Keratinocyte (primary cell): ENCODE results near the gene EPAS1. TPM values are rescaled to one million over a fixed set of nuclear protein-coding genes. Genes with fewer than 3 reads are reported as not detected.

Source experiments
- DNase-seq: peaks from one replicate; pipeline ENCODE4 v3.0.0-alpha.2; 2011; ENCODE audit warnings: low read depth, missing footprints, low spot score
- FAIRE-seq: peaks from 2 replicates; lab custom pipeline; 2011; peaks lifted over from hg19 to GRCh38; lab: Jason Lieb, UNC
- H2AFZ ChIP-seq: 2 replicates; pipeline ENCODE4 v1.6.0; 2012; ENCODE audit warnings: low read length, control low read depth, inconsistent platforms; ENCODE audit not compliant: control insufficient read depth
- H3K27ac ChIP-seq: 2 replicates; pipeline ENCODE4 v1.5.1; 2011; ENCODE audit warnings: low read length; ENCODE audit not compliant: control insufficient read depth, insufficient read depth
- H3K27me3 ChIP-seq: 3 replicates; pipeline ENCODE4 v1.6.0; 2011; ENCODE audit warnings: low read length; ENCODE audit not compliant: control insufficient read depth, insufficient read depth; ENCODE audit errors: extremely low read depth
- H3K36me3 ChIP-seq, 2 experiments: 2 replicates in 1 of 2; 3 replicates in 1 of 2; pipeline ENCODE4 v1.5.1; 2011; ENCODE audit warnings: low read length in 2 of 2, mild to moderate bottlenecking in 1 of 2; ENCODE audit not compliant: control insufficient read depth in 2 of 2, insufficient read depth in 2 of 2; ENCODE audit errors: extremely low read depth in 1 of 2
- H3K4me1 ChIP-seq: 3 replicates; pipeline ENCODE4 v1.5.1; 2011; ENCODE audit warnings: low read length; ENCODE audit not compliant: control insufficient read depth, insufficient read depth; ENCODE audit errors: extremely low read depth
- H3K4me2 ChIP-seq: 3 replicates; pipeline ENCODE4 v1.6.0; 2011; ENCODE audit warnings: low read depth, low read length; ENCODE audit not compliant: control insufficient read depth, insufficient read depth; ENCODE audit errors: extremely low read depth
- H3K4me3 ChIP-seq, 3 experiments: fragments of 200-600 bp in 1 of 3; sonication (generic) in 1 of 3; 2 replicates in 2 of 3; 3 replicates in 1 of 3; pipeline ENCODE4 v1.5.1; 2011 to 2016; ENCODE audit warnings: low read length in 3 of 3, mild to moderate bottlenecking in 3 of 3, control low read depth in 2 of 3, inconsistent platforms in 1 of 3, low read depth in 1 of 3, mixed read lengths in 1 of 3, mixed run types in 1 of 3, moderate library complexity in 1 of 3; ENCODE audit not compliant: control insufficient read depth in 2 of 3, insufficient read depth in 2 of 3; ENCODE audit errors: extremely low read depth in 1 of 3
- H3K79me2 ChIP-seq: 2 replicates; pipeline ENCODE4 v1.6.0; 2012; ENCODE audit warnings: low read length; ENCODE audit not compliant: control insufficient read depth, insufficient read depth
- H3K9ac ChIP-seq: 3 replicates; pipeline ENCODE4 v1.6.0; 2011; ENCODE audit warnings: low read length; ENCODE audit not compliant: control insufficient read depth, insufficient read depth; ENCODE audit errors: extremely low read depth
- H3K9me1 ChIP-seq: 3 replicates; pipeline ENCODE4 v1.6.0; 2011; ENCODE audit warnings: low read length; ENCODE audit not compliant: control insufficient read depth, insufficient read depth; ENCODE audit errors: extremely low read depth
- H3K9me3 ChIP-seq: 2 replicates; pipeline ENCODE4 v1.5.1; 2012; ENCODE audit warnings: low read depth, low read length; ENCODE audit not compliant: control insufficient read depth
- H4K20me1 ChIP-seq: 3 replicates; pipeline ENCODE4 v1.6.0; 2011; ENCODE audit warnings: low read length; ENCODE audit not compliant: control insufficient read depth, insufficient read depth; ENCODE audit errors: extremely low read depth
- EZH2 ChIP-seq: IDR thresholded peaks from one replicate; pipeline ENCODE4 v1.6.1; 2012; ENCODE audit warnings: inconsistent platforms, mild to moderate bottlenecking, low read length, moderate library complexity
- dilution Hi-C: fragments of 300-500 bp; cut with MboI; formaldehyde crosslinking; loops from one replicate; pipeline ENCODE4 v1.7.0; 2020; ENCODE audit warnings: low sequenced_read_pairs; ENCODE audit not compliant: extremely low pct_ligation_motif_present
- polyA plus RNA-seq, 5 experiments: library from polyadenylated mRNA; depleted of rRNA in 3 of 5; stranded (reverse) in 3 of 5; stranded (forward) in 1 of 5; unstranded in 1 of 5; fragments of >200 nt; gene quantifications; 1 replicate in 1 of 5; 2 replicates in 3 of 5; 3 replicates in 1 of 5; pipeline versions ENCODE4 v1.2.1 to v1.2.3, GENCODE V29; 2011 to 2012; ENCODE audit warnings: missing spikeins in 2 of 5, low read depth in 1 of 5, low replicate concordance in 1 of 5
- TF ChIP-seq, protein P1 (sequence below), 3 experiments: IDR thresholded peaks in 1 of 3; conservative IDR thresholded peaks in 1 of 3; optimal IDR thresholded peaks in 1 of 3; 2 replicates in 2 of 3; 3 replicates in 1 of 3; pipeline versions ENCODE3 to v1.5.1; 2011; ENCODE audit warnings: low read length in 3 of 3, mild to moderate bottlenecking in 3 of 3, moderate library complexity in 2 of 3, control low read depth in 1 of 3, inconsistent platforms in 1 of 3; ENCODE audit not compliant: insufficient read depth in 2 of 3; ENCODE audit errors: extremely low read depth in 1 of 3

Gene EPAS1
- polyA plus RNA-seq, 1 donor (not counting 4 experiments of a cell fraction or from before 2014, with no cell fraction given): 96.7 TPM

DNA sequence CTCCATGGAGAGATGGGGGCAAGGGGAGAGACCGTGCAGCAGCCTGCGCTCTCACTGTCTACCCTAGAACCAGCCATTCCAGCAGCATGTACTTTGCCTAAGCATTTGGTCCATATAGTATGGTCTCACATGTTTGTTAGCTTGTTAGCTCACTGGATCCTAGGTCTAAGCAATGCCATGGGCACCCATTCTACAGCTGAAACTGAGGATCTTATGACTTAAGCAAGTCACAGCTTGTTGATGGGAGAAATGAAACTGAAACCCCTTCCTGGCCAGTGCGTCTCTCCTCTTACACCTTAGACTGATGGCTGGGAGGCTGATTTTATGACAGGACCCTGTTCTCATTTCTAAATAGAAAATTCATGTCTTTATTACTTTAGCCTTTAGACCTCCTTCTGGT, 90.1 kb downstream of the EPAS1 start:
- DNase-seq (no peak), FAIRE-seq (no peak)
- Histone ChIP-seq H3K79me2 (no peaks in the 10 kb centered on the region), H2AFZ (no peak overlapping the region), H3K4me2 (no peak overlapping the region), H3K36me3 (peaks cover 18 to 24% of the 10 kb centered on the region in 2 experiments), H3K4me3 (no peak overlapping the region), H4K20me1 (no peaks in the 10 kb centered on the region), H3K4me1 (peaks cover 20% of the 10 kb centered on the region), H3K27ac (no peak overlapping the region), H3K9me3 (no peaks in the 10 kb centered on the region), H3K9ac (no peak overlapping the region), H3K27me3 (no peaks in the 10 kb centered on the region), H3K9me1 (no peaks in the 10 kb centered on the region)
- no peak for TF ChIP-seq EZH2
- TF ChIP-seq, protein P1, sequence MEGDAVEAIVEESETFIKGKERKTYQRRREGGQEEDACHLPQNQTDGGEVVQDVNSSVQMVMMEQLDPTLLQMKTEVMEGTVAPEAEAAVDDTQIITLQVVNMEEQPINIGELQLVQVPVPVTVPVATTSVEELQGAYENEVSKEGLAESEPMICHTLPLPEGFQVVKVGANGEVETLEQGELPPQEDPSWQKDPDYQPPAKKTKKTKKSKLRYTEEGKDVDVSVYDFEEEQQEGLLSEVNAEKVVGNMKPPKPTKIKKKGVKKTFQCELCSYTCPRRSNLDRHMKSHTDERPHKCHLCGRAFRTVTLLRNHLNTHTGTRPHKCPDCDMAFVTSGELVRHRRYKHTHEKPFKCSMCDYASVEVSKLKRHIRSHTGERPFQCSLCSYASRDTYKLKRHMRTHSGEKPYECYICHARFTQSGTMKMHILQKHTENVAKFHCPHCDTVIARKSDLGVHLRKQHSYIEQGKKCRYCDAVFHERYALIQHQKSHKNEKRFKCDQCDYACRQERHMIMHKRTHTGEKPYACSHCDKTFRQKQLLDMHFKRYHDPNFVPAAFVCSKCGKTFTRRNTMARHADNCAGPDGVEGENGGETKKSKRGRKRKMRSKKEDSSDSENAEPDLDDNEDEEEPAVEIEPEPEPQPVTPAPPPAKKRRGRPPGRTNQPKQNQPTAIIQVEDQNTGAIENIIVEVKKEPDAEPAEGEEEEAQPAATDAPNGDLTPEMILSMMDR (optimal IDR thresholded peaks at IDR 0.05 in 1 of 3, IDR thresholded peaks at IDR 0.05 in 1 of 3, conservative IDR thresholded peaks at IDR 0.05 in 1 of 3; ENCODE audit: extremely low read depth in 1 of 3, insufficient read depth in 2 of 3, low read length in 3 of 3): no peak
- dilution Hi-C loops: no loop called here

DNA sequence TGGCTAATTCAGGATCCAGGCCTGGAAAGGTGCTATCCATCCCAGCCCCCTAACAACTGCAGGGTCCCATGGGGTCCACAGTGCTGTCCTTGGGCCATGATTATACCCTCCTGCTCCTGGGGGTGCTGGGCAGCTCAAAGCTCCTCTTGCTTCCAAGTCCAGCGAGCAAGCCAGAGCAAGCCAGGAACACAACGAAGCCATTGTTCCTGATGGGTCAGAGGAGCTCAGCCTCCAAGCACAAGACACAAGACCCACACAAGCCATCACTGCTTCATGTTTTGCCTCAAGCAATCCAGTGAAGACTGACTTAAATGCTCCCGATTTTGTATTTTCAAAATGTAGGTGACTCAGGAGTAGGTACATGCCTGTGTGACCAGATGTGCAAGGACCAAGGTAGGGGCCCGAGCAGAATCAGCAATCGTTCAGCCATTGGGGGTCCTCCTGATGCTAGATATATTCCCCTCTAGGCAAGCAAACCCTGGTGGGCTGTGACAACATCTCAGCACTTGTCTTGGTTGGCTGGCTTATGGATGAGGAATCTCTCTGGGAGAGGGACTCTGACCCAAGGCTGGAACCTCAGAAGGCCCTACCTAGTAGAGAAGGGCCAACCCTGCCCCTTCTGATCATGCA, 90.8 kb downstream of the EPAS1 start:
- H3K9me1 ChIP-seq: no peaks in the 10 kb centered on the region
- H3K27ac ChIP-seq: no peak overlapping the region
- H3K4me1 ChIP-seq: peaks cover 20% of the 10 kb centered on the region
- H4K20me1 ChIP-seq: no peaks in the 10 kb centered on the region
- no peak overlapping the region for H3K4me3 ChIP-seq
- no peaks in the 10 kb centered on the region for H3K79me2 ChIP-seq
- dilution Hi-C loops: no loop called here
- no peaks in the 10 kb centered on the region for H3K9me3 ChIP-seq
- H3K27me3 ChIP-seq: no peaks in the 10 kb centered on the region
- TF ChIP-seq, protein P1 (optimal IDR thresholded peaks at IDR 0.05 in 1 of 3, IDR thresholded peaks at IDR 0.05 in 1 of 3, conservative IDR thresholded peaks at IDR 0.05 in 1 of 3; ENCODE audit: extremely low read depth in 1 of 3, insufficient read depth in 2 of 3, low read length in 3 of 3): no peak
- TF ChIP-seq EZH2: no peak
- DNase-seq (no peak), FAIRE-seq (no peak)
- no peak overlapping the region for H3K9ac ChIP-seq
- H3K4me2 ChIP-seq: no peak overlapping the region
- no peak overlapping the region for H2AFZ ChIP-seq
- H3K36me3 ChIP-seq: peaks cover 15 to 20% of the 10 kb centered on the region in 2 experiments
